Astrocyte (in vitro differentiated cells and primary cell): ENCODE data around the gene PCBP2.

Experiments
- CTCF ChIP-seq: IDR thresholded peaks from 2 replicates; pipeline ENCODE4 v1.5.1; 2011; ENCODE audit warnings: low read depth, mild to moderate bottlenecking, inconsistent platforms, low read length, moderate library complexity; ENCODE audit not compliant: insufficient read depth
- EZH2 ChIP-seq: IDR thresholded peaks from 2 replicates; pipeline ENCODE4 v1.6.1; 2012; ENCODE audit warnings: mild to moderate bottlenecking, low read length, inconsistent platforms; ENCODE audit not compliant: insufficient read depth

DNA sequence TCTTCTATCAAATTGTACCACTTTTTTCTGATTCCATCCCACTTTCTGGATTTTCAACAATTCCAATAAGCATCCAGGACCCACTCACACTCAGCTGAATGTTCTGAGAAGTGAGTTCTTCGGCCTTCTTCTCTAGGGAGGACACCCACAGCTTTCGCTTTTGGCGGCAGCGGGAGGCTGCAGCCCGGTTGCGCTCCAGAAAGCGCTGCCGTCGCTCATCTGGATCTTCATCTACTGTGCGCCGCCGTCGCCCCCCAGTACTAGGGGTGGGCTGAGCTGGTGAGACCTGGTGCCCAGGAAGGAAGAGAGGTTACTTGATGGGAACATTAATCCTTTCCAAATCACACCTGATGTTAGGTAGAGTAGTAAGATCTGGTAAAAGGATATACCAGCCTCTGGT, 72.6 kb downstream of the PCBP2 start:
- no peak for TF ChIP-seq CTCF
- TF ChIP-seq EZH2, result no peak
